ENCODE results near the gene SNCG.
"Not testable (repeated sequence)": the region's sequence is repeated elsewhere in the genome, so short reads cannot be mapped to it uniquely, and the experiment has no call there.

The SNCG gene

GRCh38 chr10:86958116-86958900 lies at the start of gene SNCG:
Gene SNCG, plus strand, starts transcription at chr10:86958599. Its CDS starts 99 bp downstream, at chr10:86958698.
- DNase-seq = no peak

- no peak for DNase-seq
Measured at GRCh38 chr10:86914734-86915133, 43.7 kb upstream of the SNCG start.

- DNase-seq = no peak
Measured at GRCh38 chr10:86918022-86918471, 40.4 kb upstream of the SNCG start.

GRCh38 chr10:86922553-86922961 lies 35.8 kb upstream of the SNCG start:
- no peak for DNase-seq

GRCh38 chr10:86929468-86930380 lies 28.7 kb upstream of the SNCG start:
- peak in 1 of 2 donors; percentile 44 for DNase-seq

- DNase-seq = no peak
Measured at GRCh38 chr10:86931872-86932271, 26.5 kb upstream of the SNCG start.

- no peak for DNase-seq
Measured at GRCh38 chr10:86932674-86933073, 25.7 kb upstream of the SNCG start.

GRCh38 chr10:86934162-86934711 lies 24.2 kb upstream of the SNCG start:
- DNase-seq = not testable (repeated sequence)

GRCh38 chr10:86936661-86937501 lies 21.5 kb upstream of the SNCG start:
- DNase-seq = no peak

- no peak for DNase-seq
Measured at GRCh38 chr10:86937502-86938154, 20.8 kb upstream of the SNCG start.

GRCh38 chr10:86938260-86938659 lies 20.1 kb upstream of the SNCG start:
- no peak for DNase-seq

GRCh38 chr10:86940076-86940475 lies 18.3 kb upstream of the SNCG start:
- not testable (repeated sequence) for DNase-seq

GRCh38 chr10:86940677-86941076 lies 17.7 kb upstream of the SNCG start:
- no peak for DNase-seq

- no peak for DNase-seq
Measured at GRCh38 chr10:86941426-86941825, 17.0 kb upstream of the SNCG start.

- DNase-seq = no peak
Measured at GRCh38 chr10:86941991-86942421, 16.4 kb upstream of the SNCG start.

- DNase-seq = no peak
Measured at GRCh38 chr10:86942441-86943315, 15.7 kb upstream of the SNCG start.

GRCh38 chr10:86943316-86944030 lies 14.9 kb upstream of the SNCG start:
- DNase-seq = no peak

GRCh38 chr10:86944031-86944419 lies 14.4 kb upstream of the SNCG start:
- no peak for DNase-seq

- DNase-seq = no peak
Measured at GRCh38 chr10:86944471-86944870, 13.9 kb upstream of the SNCG start.

- no peak for DNase-seq
Measured at GRCh38 chr10:86944907-86945306, 13.5 kb upstream of the SNCG start.
